Mucosa of stomach (tissue), 1 donor: ENCODE data around the gene SCNN1B.

Source experiments
- H3K27me3 ChIP-seq: one replicate; pipeline ENCODE4 v1.7.0; 2013; ENCODE audit warnings: mild to moderate bottlenecking, low read length; ENCODE audit not compliant: control insufficient read depth, insufficient read depth
- H3K36me3 ChIP-seq: one replicate; pipeline ENCODE4 v1.7.0; 2013; ENCODE audit warnings: low read length; ENCODE audit not compliant: control insufficient read depth, insufficient read depth
- H3K4me1 ChIP-seq: one replicate; pipeline ENCODE4 v1.7.0; 2013; ENCODE audit warnings: mild to moderate bottlenecking, low read length; ENCODE audit not compliant: control insufficient read depth, insufficient read depth
- H3K4me3 ChIP-seq: one replicate; pipeline ENCODE4 v1.7.0; 2013; ENCODE audit warnings: low read length
- H3K9ac ChIP-seq: one replicate; pipeline ENCODE4 v1.7.0; 2013; ENCODE audit warnings: mild to moderate bottlenecking, low read length, moderate library complexity
- H3K9me3 ChIP-seq: one replicate; pipeline ENCODE4 v1.7.0; 2013; ENCODE audit warnings: mild to moderate bottlenecking, low read length, moderate library complexity; ENCODE audit not compliant: control insufficient read depth
- donor health status: Pancreatic carcinoma.

The SCNN1B gene

DNA sequence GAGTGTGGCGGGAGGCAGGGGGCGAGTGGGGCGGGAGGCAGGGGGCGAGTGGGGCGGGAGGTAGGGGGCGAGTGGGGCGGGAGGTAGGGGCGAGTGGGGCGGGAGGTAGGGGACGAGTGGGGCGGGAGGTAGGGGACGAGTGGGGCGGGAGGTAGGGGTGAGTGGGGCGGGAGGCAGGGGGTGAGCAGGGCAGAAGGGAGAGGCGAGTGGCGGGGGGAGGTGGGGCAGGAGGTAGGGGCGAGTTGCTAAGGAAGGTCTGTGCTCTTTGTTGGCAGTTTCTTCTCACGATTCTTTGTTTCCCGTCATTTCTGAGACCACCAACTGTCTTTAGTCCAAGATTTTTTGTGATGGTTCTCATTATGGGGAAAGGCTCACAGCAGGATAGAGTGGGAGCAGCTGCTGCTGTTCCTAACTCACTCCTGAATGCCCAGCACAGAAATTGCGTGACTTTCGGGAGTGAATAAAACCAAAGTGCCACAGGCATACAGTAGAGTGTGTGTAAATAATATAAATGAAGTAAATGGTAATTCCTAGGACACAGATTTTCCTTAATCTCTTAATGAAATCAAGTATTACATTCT, 106.2 kb downstream of the SCNN1B start:
- H3K9ac ChIP-seq, result no peak overlapping the region
- no peaks in the 10 kb centered on the region for H3K4me1 ChIP-seq
- no peaks in the 10 kb centered on the region for H3K27me3 ChIP-seq
- H3K4me3 ChIP-seq, result no peak overlapping the region
- no peaks in the 10 kb centered on the region for H3K9me3 ChIP-seq
- H3K36me3 ChIP-seq, result peaks cover 17% of the 10 kb centered on the region

- no peaks in the 10 kb centered on the region for H3K4me1 ChIP-seq
- H3K4me3 ChIP-seq, result no peak overlapping the region
- H3K36me3 ChIP-seq, result peaks cover 13% of the 10 kb centered on the region
- H3K9me3 ChIP-seq, result no peaks in the 10 kb centered on the region
- H3K9ac ChIP-seq, result no peak overlapping the region
- H3K27me3 ChIP-seq, result no peaks in the 10 kb centered on the region
These were observed 106.8 kb downstream of the SCNN1B start for GRCh38 chr16:23408823-23409298.

DNA sequence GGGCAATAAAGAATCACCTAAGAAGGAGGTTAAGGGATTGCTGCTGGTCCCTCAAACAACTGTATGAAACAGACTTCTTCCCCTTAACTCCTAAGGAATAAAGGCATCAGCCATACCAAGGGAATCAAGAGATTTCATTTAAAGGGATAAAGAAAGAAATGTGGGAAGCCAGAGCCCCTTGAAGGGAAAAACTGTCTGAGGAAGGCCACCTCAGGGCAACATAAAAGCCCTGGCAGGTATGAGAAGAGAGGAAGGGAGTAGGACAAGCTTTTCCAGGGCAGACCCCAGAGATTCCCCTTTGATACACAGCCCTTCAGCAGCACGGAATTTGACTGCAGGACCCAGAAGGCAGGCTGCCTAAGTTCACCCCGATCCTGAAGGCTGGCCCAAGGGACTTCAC, 107.4 kb downstream of the SCNN1B start:
- Histone ChIP-seq H3K4me3 (no peak overlapping the region), H3K36me3 (peaks cover 11% of the 10 kb centered on the region), H3K4me1 (no peaks in the 10 kb centered on the region), H3K9ac (no peak overlapping the region), H3K9me3 (no peaks in the 10 kb centered on the region), H3K27me3 (no peaks in the 10 kb centered on the region)

DNA sequence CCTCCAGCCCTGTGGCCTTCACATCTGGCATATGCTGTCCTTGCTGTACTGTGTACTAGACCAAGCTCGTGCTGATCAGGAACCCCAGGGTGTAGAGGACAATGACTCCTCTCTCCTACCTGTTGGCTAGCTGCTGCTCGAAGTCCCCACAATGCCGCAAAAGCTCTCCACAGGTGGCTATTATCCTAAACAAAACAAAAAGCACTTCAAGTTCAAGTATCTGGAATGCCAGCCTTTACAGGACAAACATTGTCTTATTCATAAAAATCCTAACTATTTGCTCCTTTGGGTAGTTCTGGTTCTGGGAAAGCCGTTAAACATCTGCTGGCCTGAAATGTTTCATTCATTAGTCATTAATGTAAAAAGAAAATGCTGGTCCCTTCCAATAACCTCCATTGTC, 108.1 kb downstream of the SCNN1B start:
- Histone ChIP-seq H3K9ac (no peak overlapping the region), H3K4me1 (no peaks in the 10 kb centered on the region), H3K27me3 (no peaks in the 10 kb centered on the region), H3K36me3 (peaks cover 6% of the 10 kb centered on the region), H3K4me3 (no peak overlapping the region), H3K9me3 (no peaks in the 10 kb centered on the region)

- Histone ChIP-seq H3K9ac (no peak overlapping the region), H3K4me3 (no peak overlapping the region), H3K36me3 (no peaks in the 10 kb centered on the region), H3K4me1 (no peaks in the 10 kb centered on the region), H3K27me3 (no peaks in the 10 kb centered on the region), H3K9me3 (no peaks in the 10 kb centered on the region)
These were observed 112.6 kb downstream of the SCNN1B start for GRCh38 chr16:23414731-23415130.

GRCh38 chr16:23416816-23417215, 114.7 kb downstream of the SCNN1B start:
- Histone ChIP-seq H3K27me3 (no peaks in the 10 kb centered on the region), H3K9me3 (no peaks in the 10 kb centered on the region), H3K9ac (no peak overlapping the region), H3K36me3 (no peaks in the 10 kb centered on the region), H3K4me1 (no peaks in the 10 kb centered on the region), H3K4me3 (no peak overlapping the region)

- Histone ChIP-seq H3K4me1 (peaks cover 20% of the 10 kb centered on the region), H3K4me3 (no peak overlapping the region), H3K27me3 (no peaks in the 10 kb centered on the region), H3K36me3 (no peaks in the 10 kb centered on the region), H3K9ac (no peak overlapping the region), H3K9me3 (no peaks in the 10 kb centered on the region)
These were observed 117.9 kb downstream of the SCNN1B start for GRCh38 chr16:23420011-23420410.

GRCh38 chr16:23423496-23424049, 121.5 kb downstream of the SCNN1B start:
- H3K36me3 ChIP-seq, result no peaks in the 10 kb centered on the region
- H3K9ac ChIP-seq, result no peak overlapping the region
- H3K9me3 ChIP-seq, result no peaks in the 10 kb centered on the region
- H3K4me3 ChIP-seq, result no peak overlapping the region
- H3K4me1 ChIP-seq, result peaks cover 20% of the 10 kb centered on the region
- H3K27me3 ChIP-seq, result no peaks in the 10 kb centered on the region

DNA sequence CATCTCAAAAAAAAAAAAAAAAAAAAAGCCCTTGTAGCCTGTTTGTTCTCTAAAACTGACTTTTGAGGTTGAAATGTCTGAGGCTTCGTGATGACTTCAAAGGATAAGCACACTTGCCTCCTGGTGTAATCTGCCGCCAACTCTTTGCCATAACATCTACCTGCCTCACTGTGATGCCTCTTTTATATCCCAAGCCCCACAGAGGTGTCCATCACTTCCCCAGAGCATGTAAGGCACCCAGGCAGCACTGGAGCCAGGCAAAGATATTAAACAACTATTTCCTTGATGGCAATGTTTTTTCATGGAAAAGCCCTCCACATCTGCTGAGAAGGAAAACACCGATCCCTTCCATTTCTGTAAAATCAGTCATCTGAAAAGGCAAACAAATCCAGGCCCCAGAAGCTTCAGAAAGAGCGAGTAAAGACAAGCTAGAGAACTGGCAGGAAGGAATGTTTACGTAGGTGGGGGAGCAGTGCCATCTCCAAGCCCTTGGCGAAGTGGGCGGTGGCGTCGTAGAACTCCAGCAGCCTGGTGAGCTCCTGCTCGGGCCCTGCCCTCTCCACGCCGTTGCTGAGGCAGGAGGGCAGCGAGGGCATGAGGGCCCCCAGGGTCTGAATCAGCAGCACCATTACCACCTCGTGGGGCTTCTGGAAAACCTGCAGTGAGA, 122.3 kb downstream of the SCNN1B start:
- Histone ChIP-seq H3K9me3 (no peaks in the 10 kb centered on the region), H3K9ac (no peak overlapping the region), H3K4me3 (no peak overlapping the region), H3K36me3 (no peaks in the 10 kb centered on the region), H3K27me3 (no peaks in the 10 kb centered on the region), H3K4me1 (peaks cover 20% of the 10 kb centered on the region)

GRCh38 chr16:23428351-23428750, 126.2 kb downstream of the SCNN1B start:
- no peaks in the 10 kb centered on the region for H3K9me3 ChIP-seq
- peaks cover 15% of the 10 kb centered on the region for H3K4me1 ChIP-seq
- H3K27me3 ChIP-seq, result no peaks in the 10 kb centered on the region
- no peak overlapping the region for H3K9ac ChIP-seq
- H3K36me3 ChIP-seq, result peaks cover under 1% of the 10 kb centered on the region
- no peak overlapping the region for H3K4me3 ChIP-seq
